ENCODE results near the gene SGMS1.

GRCh38 chr10:50316695-50317648, 306.8 kb downstream of the SGMS1 start:
- no peak for TF ChIP-seq POLR2A (IDR thresholded peaks at IDR 0.05; ENCODE audit: low read depth, low read length)
- no peak for TF ChIP-seq TAF1 (IDR thresholded peaks at IDR 0.05; ENCODE audit: low read depth, low read length)
- TF ChIP-seq POLR2AphosphoS5 (IDR thresholded peaks at IDR 0.05; ENCODE audit: low read depth, low read length), result no peak
- no peak for TF ChIP-seq POU2F2 (IDR thresholded peaks at IDR 0.05; ENCODE audit: low read depth, low read length)
- peak; percentile 73 for TF ChIP-seq SPI1 (IDR thresholded peaks at IDR 0.05; ENCODE audit: low read depth, low read length)

Data from GM12891 (cell line).